GM10847 (cell line): ENCODE data around the gene ARFGAP3.

Experiments
- POLR2A ChIP-seq: IDR thresholded peaks from 2 replicates; pipeline ENCODE4 v1.6.1; 2011; ENCODE audit not compliant: insufficient read length; ENCODE audit errors: extremely low read depth

ARFGAP3 gene

GRCh38 chr22:42876041-42876440 is 19.0 kb upstream of the ARFGAP3 start:
- no peak for TF ChIP-seq POLR2A

DNA sequence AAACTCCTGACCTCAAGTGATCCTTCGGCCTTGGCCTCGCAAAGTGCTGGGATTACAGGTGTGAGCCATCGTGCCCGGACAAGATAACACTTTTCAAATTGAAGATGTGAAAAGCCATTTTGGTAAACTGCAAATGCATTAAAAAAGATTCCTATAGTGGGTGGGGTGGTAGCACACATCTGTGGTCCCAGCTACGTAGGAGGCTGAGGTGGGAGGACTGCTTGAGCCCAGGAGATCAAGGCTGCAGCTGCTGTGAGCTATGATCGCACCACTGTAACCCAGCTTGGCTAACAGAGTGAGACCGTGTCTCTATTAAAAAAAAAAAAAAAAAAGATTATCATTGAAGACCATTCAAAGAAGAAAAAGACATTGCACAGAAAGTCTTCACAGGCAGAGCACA is 16.9 kb upstream of the ARFGAP3 start:
- no peak for TF ChIP-seq POLR2A

DNA sequence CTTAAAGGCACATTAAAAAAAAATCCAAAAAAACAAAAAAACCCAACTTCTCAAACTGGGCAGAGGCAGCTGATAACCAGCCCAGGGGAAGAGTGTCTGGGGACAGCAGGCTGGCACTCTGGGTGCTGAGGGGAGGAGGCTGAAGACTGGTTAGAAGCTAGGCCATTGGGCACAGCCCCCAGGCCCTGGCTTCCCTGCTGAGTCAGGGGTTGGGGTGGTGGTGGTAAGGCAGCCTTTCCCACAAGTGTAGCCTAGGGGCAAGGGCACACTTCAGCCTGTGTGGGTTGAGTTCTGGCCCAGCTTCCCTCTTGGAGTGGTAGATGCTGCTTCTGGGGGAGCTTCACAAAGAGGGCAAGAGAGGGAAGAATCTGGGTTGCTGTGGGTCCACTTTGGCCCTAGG is 16.3 kb upstream of the ARFGAP3 start:
- no peak for TF ChIP-seq POLR2A

DNA sequence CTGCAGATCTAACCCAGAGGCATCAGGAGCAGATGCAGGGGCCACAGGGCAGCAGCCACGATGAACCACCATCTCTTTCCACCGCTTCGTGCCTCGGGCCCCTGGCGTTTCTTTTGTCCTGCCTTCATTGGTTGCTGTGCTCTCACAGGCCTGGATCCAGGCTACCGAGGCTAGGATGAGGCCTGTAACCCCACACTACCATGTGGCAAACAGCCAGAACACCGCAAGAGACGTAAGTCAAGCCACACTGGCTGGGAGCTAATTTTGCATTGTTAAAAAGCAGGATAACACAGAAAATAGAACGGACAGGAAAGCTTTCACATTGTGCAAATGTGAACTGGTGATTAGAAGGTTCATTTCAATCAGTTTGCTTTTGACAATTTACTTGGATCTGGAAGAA is 15.7 kb upstream of the ARFGAP3 start:
- no peak for TF ChIP-seq POLR2A

GRCh38 chr22:42871146-42872050 is 14.3 kb upstream of the ARFGAP3 start:
- TF ChIP-seq POLR2A = no peak

- TF ChIP-seq POLR2A = no peak
Measured at GRCh38 chr22:42869888-42870480, 12.9 kb upstream of the ARFGAP3 start.

GRCh38 chr22:42869463-42869862 is 12.4 kb upstream of the ARFGAP3 start:
- TF ChIP-seq POLR2A = no peak

DNA sequence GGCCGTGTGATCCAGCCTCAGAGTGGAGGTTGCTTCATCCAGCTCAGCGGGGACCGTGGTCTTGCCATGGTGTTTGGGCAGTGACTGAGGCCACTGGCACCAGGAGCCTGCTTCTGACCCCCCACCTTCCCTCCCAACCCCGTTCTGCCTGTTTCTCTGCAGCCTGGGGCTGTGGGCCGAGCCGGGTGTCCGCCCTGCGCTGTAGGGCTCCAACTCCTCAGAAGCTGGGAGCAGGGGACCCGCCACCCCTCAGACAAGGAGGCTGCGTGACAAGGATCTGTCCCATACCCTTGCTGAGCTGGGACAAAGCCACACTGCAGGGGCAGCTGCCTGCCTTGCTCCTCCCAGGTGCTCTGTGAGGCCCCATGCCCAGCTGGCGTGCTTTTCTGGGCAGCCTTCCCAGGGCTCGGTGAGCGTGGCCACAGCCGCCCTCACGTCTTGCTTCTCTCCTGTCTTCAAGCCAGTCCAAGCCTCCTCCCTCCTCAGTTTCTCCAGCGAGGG is 11.7 kb upstream of the ARFGAP3 start:
- TF ChIP-seq POLR2A = no peak

- no peak for TF ChIP-seq POLR2A
Measured at GRCh38 chr22:42866100-42866499, 9.0 kb upstream of the ARFGAP3 start.

DNA sequence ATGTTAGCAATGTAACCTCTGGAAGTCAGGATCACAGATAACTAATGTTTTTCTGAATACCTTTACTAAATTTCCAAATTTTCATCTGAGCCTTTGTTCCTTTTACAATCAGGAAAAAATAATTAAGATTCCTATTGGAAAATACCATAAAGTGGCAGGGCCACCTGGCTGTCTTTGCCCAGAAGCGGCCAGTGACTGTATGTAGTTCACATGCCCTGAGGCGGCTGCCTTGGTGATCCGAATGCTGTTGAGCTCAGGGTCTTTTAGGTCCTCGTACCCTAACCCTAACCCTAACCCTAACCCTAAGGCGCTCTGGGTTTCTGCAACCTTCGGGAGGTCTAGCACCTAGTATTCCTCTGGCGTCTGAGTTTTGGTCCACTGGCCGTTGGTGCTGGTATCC is 8.5 kb upstream of the ARFGAP3 start:
- TF ChIP-seq POLR2A = no peak

DNA sequence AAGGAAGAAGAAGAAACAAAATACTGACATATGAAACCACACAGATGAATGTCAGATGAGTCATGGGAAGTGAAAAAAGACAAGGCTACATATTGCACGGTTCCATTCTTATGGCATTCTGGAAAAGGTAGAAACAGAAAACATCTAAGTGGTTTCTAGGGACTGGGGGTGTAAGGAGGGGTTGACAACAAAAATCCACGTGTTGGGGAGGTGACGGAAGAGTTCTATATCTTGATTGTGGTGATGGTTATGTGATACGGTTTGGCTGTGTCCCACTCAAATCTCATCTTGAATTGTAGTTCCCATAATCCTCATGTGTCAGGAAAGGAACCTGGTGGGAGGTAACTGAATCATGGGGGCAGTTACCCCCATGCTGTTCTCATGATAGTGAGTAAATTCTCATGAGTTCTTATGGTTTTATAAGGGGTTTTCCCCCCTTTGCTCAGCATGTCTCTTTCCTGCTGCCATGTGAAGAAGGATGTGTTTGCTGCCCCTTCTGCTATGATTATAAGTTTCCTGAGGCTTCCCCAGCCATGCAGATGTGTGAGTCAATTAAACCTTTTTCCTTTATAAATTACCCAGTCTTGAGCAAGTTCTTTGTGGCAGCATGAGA is 6.4 kb upstream of the ARFGAP3 start:
- no peak for TF ChIP-seq POLR2A

- no peak for TF ChIP-seq POLR2A
Measured at GRCh38 chr22:42862045-42862734, 5.1 kb upstream of the ARFGAP3 start.

DNA sequence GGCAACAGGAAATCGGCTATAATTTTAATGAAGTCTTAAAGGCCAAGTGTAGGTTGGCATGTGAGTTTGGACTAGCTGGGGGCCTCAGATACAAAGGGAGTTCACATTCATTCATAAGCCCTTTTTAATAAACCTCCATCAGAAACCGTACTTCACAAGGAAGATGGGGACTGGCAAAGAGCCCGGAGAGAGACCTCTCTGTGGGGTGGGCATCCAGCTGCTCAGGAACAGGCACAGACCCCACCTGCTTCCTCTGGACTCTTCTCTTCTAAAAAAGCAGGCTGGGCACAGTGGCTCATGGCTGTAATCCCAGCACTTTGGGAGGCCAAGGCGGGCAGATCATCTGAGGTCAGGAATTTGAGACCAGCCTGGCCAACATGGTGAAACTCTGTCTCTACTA is 3.9 kb upstream of the ARFGAP3 start:
- no peak for TF ChIP-seq POLR2A

- TF ChIP-seq POLR2A = no peak
Measured at GRCh38 chr22:42857845-42858481, 890 bp upstream of the ARFGAP3 start.
